Renal cortical epithelial cell (primary cell): ENCODE results near the gene ZBTB16. TPM values are rescaled to one million over a fixed set of nuclear protein-coding genes. Genes with fewer than 3 reads are reported as not detected.

Experiments used
- DNase-seq: peaks from one replicate; pipeline ENCODE4 v3.0.0-alpha.2; 2011; ENCODE audit warnings: low read depth
- total RNA-seq: library from RNA; depleted of rRNA; stranded (reverse); fragments of >200 nt; gene quantifications from 2 replicates; pipeline ENCODE4 v1.2.3, GENCODE V29; 2014

ZBTB16 gene
- total RNA-seq, 1 donor from 2014 or later = 53.7 TPM

GRCh38 chr11:114281388-114281956, 222.0 kb downstream of the ZBTB16 start:
- peak; percentile 48 for DNase-seq

- DNase-seq = no peak
Measured at GRCh38 chr11:114282488-114282887, 223.0 kb downstream of the ZBTB16 start.

GRCh38 chr11:114283422-114283821, 223.9 kb downstream of the ZBTB16 start:
- DNase-seq = no peak

- no peak for DNase-seq
Measured at GRCh38 chr11:114284021-114284420, 224.5 kb downstream of the ZBTB16 start.

- no peak for DNase-seq
Measured at GRCh38 chr11:114284914-114285313, 225.4 kb downstream of the ZBTB16 start.

- DNase-seq = peak; percentile 76
Measured at GRCh38 chr11:114285599-114285998, 226.1 kb downstream of the ZBTB16 start.

GRCh38 chr11:114286229-114286628, 226.7 kb downstream of the ZBTB16 start:
- DNase-seq = no peak

- DNase-seq = no peak
Measured at GRCh38 chr11:114287154-114287553, 227.6 kb downstream of the ZBTB16 start.

- no peak for DNase-seq
Measured at GRCh38 chr11:114288136-114288535, 228.6 kb downstream of the ZBTB16 start.

GRCh38 chr11:114289779-114290178, 230.3 kb downstream of the ZBTB16 start:
- no peak for DNase-seq

GRCh38 chr11:114290503-114291235, 231.2 kb downstream of the ZBTB16 start:
- peak; percentile 51 for DNase-seq

- DNase-seq = peak; percentile 91
Measured at GRCh38 chr11:114291381-114291780, 231.9 kb downstream of the ZBTB16 start.

GRCh38 chr11:114291842-114292680, 232.6 kb downstream of the ZBTB16 start:
- DNase-seq = peak; percentile 95

GRCh38 chr11:114293201-114293711, 233.7 kb downstream of the ZBTB16 start:
- DNase-seq = no peak

- DNase-seq = peak; percentile 98
Measured at GRCh38 chr11:114295676-114296604, 236.4 kb downstream of the ZBTB16 start, which contains the start of gene NNMT. Gene NNMT (plus strand): TSS chr11:114296399. CDS start chr11:114296557, 158 bp downstream.

- DNase-seq = peak; percentile 9
Measured at GRCh38 chr11:114296605-114297372, 237.3 kb downstream of the ZBTB16 start.

GRCh38 chr11:114297806-114298709, 238.5 kb downstream of the ZBTB16 start:
- DNase-seq = peak; percentile 44

- no peak for DNase-seq
Measured at GRCh38 chr11:114298710-114299109, 239.2 kb downstream of the ZBTB16 start.
